ENCODE results near the gene MACROD1. TPM values are rescaled to one million over a fixed set of nuclear protein-coding genes. Genes with fewer than 3 reads are reported as not detected.

MACROD1 gene
- total and polyA plus RNA-seq, 9 of the 15 experiments (the other 6 are each of a cell fraction or from before 2014, with no cell fraction given) = 1.1 to 60.0 (median 26.4) TPM

- TF ChIP-seq XRCC3 (IDR thresholded peaks at IDR 0.05) = no peak
- TF ChIP-seq MEIS2 (IDR thresholded peaks at IDR 0.05; ENCODE audit: partially characterized antibody) = peak; percentile 61
- no peak for TF ChIP-seq SMAD2 (IDR thresholded peaks at IDR 0.05; ENCODE audit: low read depth, low read length)
- no peak; the same call in 1 of the 2 replicates for TF ChIP-seq ZBTB17 (CRISPR knock-in tag; IDR thresholded peaks at IDR 0.05)
- TF ChIP-seq AFF1 (IDR thresholded peaks at IDR 0.05; ENCODE audit: low read depth in 1 of 2, partially characterized antibody in 2 of 2) = peak in 1 of 2 experiments; percentile 50
- no peak for TF ChIP-seq WHSC1 (IDR thresholded peaks at IDR 0.05; ENCODE audit: low read length)
- TF ChIP-seq SUPT5H (IDR thresholded peaks at IDR 0.05) = peak; percentile 78
- no peak for TF ChIP-seq ZNF586 (CRISPR knock-in tag; conservative IDR thresholded peaks at IDR 0.05)
- TF ChIP-seq HMGN3 (IDR thresholded peaks at IDR 0.05; ENCODE audit: borderline replicate concordance, extremely low read depth, insufficient read length, low read depth, low read length) = peak; percentile 45
- TF ChIP-seq, protein P1, sequence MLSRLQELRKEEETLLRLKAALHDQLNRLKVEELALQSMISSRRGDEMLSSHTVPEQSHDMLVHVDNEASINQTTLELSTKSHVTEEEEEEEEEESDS (CRISPR knock-in tag; IDR thresholded peaks at IDR 0.05) = no peak
- no peak for TF ChIP-seq CEBPB (tag; IDR thresholded peaks at IDR 0.05)
- no peak for TF ChIP-seq HDAC8 (tag; IDR thresholded peaks at IDR 0.05)
- 0 out of 2 replicates have a peak, but pooled peaks have one; percentile 29 for TF ChIP-seq ZNF584 (CRISPR knock-in tag; IDR thresholded peaks at IDR 0.05; ENCODE audit: low read depth)
- TF ChIP-seq ZNF764 (CRISPR knock-in tag; IDR thresholded peaks at IDR 0.05; ENCODE audit: low read depth) = no peak
- TF ChIP-seq LARP7 (IDR thresholded peaks at IDR 0.05) = no peak
- TF ChIP-seq, protein P2, sequence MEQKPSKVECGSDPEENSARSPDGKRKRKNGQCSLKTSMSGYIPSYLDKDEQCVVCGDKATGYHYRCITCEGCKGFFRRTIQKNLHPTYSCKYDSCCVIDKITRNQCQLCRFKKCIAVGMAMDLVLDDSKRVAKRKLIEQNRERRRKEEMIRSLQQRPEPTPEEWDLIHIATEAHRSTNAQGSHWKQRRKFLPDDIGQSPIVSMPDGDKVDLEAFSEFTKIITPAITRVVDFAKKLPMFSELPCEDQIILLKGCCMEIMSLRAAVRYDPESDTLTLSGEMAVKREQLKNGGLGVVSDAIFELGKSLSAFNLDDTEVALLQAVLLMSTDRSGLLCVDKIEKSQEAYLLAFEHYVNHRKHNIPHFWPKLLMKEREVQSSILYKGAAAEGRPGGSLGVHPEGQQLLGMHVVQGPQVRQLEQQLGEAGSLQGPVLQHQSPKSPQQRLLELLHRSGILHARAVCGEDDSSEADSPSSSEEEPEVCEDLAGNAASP (IDR thresholded peaks at IDR 0.05) = no peak
- no peak for TF ChIP-seq PREB (CRISPR knock-in tag; IDR thresholded peaks at IDR 0.05)
- TF ChIP-seq MTA2 (IDR thresholded peaks at IDR 0.05; ENCODE audit: low read depth) = no peak
- no peak for TF ChIP-seq FOXA1 (IDR thresholded peaks at IDR 0.05; ENCODE audit: borderline replicate concordance)
- no peak for TF ChIP-seq STAG1 (CRISPR knock-in tag; IDR thresholded peaks at IDR 0.05; ENCODE audit: borderline replicate concordance)
- peak; percentile 17; the same call in 1 of the 2 replicates for TF ChIP-seq ZNF239 (CRISPR knock-in tag; IDR thresholded peaks at IDR 0.05)
- TF ChIP-seq FOXK2 (conservative IDR thresholded peaks at IDR 0.05 in 1 of 2, IDR thresholded peaks at IDR 0.05 in 1 of 2; ENCODE audit: low read depth in 2 of 2) = no peak
- no peak for TF ChIP-seq YBX1 (IDR thresholded peaks at IDR 0.05)
Measured at GRCh38 chr11:64207256-64208085, 41.6 kb upstream of the MACROD1 start (continued).
